Coronary artery (tissue), 2 donors: ENCODE measurements around the gene BIRC3.
"Not testable (repeated sequence)": the region's sequence is repeated elsewhere in the genome, so short reads cannot be mapped to it uniquely, and the experiment has no call there.

ENCODE experiments used
- DNase-seq: peaks from one replicate; pipeline ENCODE4 v3.0.0-alpha.2; 2017; ENCODE audit warnings: low spot score
- H3K27ac ChIP-seq, 2 donors: fragments of 200-600 bp; sonication (generic); one replicate each; pipeline ENCODE4 v1.5.1; 2016 to 2019
- H3K4me3 ChIP-seq: fragments of 200-600 bp; sonication (generic); 2 replicates; pipeline ENCODE4 v1.5.1; 2016; ENCODE audit warnings: mild to moderate bottlenecking, moderate library complexity
- CTCF ChIP-seq: fragments of 200-600 bp; sonication (generic); IDR thresholded peaks from one replicate; pipeline ENCODE4 v1.5.1; 2019; ENCODE audit warnings: antibody characterized with exemption

The BIRC3 gene

GRCh38 chr11:102295045-102295444 is 22.2 kb upstream of the BIRC3 start:
- H3K27ac ChIP-seq: no peak overlapping the region
- no peak for TF ChIP-seq CTCF
- no peak for DNase-seq
- no peak overlapping the region for H3K4me3 ChIP-seq

DNA sequence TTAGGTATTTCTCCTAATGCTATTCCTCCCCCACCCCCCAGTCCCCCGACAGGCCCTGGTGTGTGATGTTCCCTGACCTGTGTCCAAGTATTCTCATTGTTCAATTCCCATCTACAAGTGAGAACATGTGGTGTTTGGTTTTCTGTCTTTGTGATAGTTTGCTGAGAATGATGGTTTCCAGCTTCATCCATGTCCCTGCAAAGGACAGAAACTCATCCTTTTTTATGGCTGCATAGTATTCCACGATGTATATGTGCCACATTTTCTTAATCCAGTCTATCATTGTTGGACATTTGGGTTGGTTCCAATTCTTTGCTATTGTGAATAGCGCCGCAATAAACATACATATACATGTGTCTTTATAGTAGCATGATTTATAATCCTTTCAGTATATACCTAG is 20.5 kb upstream of the BIRC3 start:
- not testable (repeated sequence) for DNase-seq, H3K4me3 ChIP-seq, H3K27ac ChIP-seq

GRCh38 chr11:102300837-102301236 is 16.4 kb upstream of the BIRC3 start:
- not testable (repeated sequence) for DNase-seq, H3K27ac ChIP-seq, H3K4me3 ChIP-seq

- H3K4me3 ChIP-seq: no peak overlapping the region
- no peak overlapping the region for H3K27ac ChIP-seq
- no peak for TF ChIP-seq CTCF
- no peak for DNase-seq
Measured at GRCh38 chr11:102302241-102302640, 15.0 kb upstream of the BIRC3 start.

DNA sequence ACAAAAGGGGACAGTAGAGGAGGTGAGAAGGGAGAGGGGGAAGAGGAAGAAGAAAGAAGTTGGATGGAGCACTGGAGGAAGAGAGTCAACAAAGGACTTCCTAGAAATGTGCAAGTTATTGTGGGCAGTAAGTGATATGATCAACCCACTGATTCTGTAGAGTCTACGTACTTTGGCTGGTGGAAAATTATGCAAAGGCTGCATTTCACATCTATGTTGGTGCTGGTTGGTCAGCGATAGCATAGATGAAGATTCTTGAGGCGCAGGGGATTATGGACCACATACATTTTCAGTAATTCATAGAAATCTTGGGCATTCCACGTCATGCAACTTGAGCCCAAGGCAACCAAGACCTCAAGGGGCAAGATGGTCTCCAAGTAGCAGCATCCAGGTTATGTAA is 12.6 kb upstream of the BIRC3 start:
- Histone ChIP-seq H3K4me3 (no peak overlapping the region), H3K27ac (no peak overlapping the region)
- no peak for TF ChIP-seq CTCF
- no peak for DNase-seq

DNA sequence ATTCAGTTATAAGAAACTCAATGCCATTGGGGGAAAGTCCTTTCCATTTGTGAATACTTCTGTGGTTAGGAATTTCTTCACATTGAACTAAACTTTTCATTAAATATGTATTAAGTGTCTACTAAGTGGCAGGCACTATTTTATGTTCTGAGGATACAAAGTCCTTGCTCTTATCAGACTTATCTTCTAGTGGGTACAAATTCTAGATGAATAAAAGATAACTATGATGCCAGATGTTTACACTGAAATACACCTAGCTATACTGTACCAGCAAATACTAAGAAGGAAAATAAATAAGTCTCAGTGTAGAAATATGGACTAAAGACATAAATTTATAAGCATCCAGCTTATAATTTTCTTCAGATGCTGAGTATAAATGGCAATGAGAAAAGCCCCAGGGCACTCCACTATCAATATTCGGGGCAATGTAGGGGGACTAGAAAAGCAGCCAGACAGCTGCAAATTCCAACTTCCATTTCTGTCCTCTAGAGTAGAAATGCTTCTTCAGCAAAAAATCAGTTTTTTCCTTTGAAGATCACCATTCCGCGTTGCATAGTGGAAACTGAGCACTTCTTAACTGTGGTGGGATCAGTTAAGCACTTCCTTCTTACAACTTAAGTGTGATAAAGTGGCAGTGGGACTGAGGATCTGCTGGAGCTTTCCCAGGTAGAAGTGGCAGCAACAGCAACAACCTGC is 11.8 kb upstream of the BIRC3 start:
- H3K27ac ChIP-seq: no peak overlapping the region
- no peak for TF ChIP-seq CTCF

GRCh38 chr11:102306048-102306597 is 11.2 kb upstream of the BIRC3 start:
- no peak for TF ChIP-seq CTCF
- Histone ChIP-seq H3K27ac (no peak overlapping the region), H3K4me3 (no peak overlapping the region)
- DNase-seq: no peak

More for the DNA sequence above, 11.8 kb upstream of the BIRC3 start:
- no peak overlapping the region for H3K4me3 ChIP-seq
- DNase-seq: no peak
